Measurements from ENCODE around the gene IL17D.
"Not testable (repeated sequence)": the region's sequence is repeated elsewhere in the genome, so short reads cannot be mapped to it uniquely, and the experiment has no call there.

Gene IL17D, protein sequence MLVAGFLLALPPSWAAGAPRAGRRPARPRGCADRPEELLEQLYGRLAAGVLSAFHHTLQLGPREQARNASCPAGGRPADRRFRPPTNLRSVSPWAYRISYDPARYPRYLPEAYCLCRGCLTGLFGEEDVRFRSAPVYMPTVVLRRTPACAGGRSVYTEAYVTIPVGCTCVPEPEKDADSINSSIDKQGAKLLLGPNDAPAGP

DNA sequence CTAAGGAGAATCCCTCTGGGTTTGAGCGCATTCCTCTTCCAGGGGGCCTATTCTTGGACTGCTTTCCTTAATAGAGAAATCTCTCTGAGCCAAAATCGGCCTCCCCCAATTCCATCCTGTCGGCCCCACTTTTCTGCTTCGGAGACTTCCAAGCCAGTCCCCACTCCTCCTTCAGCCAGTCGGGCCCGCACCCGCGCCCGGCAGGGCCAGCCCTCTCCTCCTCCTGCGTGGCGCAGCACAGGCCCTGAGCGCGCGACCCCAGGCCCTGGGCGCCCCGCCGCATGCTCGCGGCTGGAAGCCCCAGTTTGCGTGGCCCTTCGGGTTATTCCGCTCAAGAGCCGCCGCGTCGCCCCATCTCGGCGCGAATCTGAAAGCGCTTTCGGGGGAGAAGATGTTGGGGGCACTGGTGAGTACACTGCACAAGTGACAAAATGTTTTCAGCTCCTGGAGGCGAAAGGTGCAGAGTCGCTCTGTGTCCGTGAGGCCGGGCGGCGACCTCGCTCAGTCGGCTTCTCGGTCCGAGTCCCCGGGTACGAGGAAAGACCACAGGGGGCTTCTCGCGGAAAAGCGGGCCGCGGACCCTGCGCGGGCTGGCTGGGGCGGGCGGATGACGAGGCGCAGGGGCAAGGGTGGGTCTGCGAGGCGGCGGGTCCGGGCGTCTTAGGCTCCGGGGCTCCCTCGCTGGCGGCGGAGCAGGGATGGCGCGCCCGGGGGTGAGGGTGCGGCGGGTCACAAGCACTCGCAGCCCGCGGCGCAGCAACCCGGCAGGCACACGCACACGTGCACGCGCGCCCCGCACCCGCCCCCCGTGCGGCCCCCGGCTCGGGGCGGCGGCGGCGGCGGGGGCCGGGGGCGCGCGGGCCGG, at the start of gene IL17D:
Gene IL17D (plus strand): TSS at position 785 of the 865 bp plus-strand sequence. CDS start 303 bp downstream, outside the sequence.
- no peak for DNase-seq

DNA sequence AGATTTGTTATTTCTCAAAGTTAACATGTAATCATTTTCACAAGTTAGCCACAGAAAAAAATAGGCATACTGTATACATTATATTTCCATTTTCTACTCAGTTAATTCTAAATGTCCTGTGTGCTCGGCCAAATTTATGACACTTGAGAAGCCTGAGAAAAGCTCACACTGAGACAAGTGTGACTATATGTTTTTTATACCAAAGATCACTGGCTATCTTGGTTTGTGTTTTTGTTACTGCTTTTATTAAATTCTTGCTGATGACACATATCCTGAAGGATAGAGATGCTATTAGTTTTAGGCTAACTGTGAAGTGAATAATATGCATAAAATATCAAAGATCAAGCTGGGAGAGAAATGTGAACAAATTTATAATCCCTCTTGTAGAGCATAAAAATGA, 49.3 kb upstream of the IL17D start:
- no peak for DNase-seq

DNA sequence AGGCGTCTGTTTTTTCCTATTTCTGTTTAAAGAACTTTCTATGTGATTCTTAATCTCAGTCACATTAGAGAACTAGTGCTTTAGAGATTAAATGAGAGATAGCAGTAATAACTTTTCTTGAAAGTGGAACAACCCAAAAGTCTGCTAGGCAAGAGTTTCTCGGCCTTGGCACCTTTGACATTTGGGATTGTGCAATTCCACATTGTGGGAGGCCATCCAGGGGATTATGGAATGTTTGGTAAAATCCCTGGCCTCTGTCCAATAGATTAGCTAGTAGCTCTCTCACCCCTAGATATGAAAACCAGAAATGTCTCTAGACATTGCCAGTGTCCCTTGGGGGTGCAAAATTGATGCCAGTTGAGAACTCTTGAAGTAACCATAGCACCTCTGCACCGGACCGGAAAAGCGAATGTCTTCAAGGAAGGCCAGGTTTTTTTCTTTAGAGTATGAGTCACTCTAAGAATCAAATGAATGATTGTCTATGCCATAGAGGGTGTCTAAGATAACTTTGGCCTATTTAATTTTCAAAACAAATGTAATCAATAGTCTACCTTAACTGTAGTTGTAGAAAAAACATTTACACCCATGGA, 45.0 kb upstream of the IL17D start:
- no peak for DNase-seq

DNA sequence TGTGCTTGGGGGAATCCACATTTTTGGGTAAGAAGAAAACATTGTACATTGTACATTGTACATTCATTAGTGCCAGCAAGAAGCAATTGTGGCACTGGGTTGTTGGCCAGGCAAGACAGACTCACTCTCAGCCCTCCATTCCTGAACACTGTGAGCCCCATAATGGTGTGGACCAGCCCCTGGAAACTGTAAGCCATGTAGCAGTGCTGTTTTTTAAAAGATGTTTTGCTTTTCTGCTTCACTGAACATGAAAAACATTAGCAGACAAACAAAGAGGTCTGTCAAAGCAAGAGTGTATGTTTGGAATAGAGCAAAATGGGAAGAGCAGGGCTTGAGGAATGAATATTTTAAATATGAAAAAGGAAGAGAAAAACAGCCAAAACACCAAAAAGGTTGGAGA, 39.1 kb upstream of the IL17D start:
- DNase-seq: no peak

DNA sequence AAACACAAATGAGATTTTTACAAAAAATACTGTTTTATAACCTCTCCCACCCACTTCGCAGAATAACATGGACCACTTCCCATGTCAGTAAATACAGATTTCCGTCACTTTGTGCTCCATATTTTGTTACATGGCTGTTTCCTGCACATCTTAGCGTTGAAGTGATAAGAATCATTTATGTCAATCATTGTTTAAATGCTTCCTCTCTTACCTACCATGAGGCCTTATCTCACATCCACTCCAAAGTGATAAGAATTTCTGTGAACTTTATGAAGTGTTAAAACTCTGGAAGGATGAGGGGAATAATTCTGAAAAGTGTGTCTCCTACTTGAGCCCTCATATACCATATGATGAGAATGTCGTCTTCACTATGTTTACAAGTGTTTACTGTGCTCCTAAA, 36.6 kb upstream of the IL17D start:
- DNase-seq: no peak

DNA sequence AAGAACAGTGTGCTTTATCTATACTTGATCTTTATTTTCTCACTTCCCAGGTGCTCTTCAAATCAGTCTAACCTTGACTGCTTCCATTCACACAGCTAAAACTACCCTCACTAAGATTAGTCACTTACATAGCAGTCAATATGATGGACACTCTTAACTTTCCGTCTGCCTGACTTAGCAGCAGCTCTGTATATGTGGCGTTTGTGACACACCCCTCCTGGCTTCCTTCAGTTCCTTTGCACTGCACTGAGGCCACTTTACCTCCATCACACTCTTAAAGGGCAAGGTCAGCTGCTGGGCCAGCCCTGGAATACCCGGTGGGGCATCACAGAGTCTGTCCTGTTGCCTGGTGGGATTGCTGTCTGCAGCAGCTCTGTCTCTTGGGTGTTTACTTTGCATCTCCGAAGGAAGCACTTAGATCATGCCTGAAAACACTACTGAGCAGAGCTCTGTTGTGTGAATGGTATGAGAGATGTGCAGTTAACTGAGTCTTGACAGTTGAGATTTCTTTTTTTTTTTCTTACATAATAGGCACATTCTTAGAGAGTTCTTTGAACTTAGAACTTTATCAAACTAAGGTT, 35.6 kb upstream of the IL17D start:
- no peak for DNase-seq

DNA sequence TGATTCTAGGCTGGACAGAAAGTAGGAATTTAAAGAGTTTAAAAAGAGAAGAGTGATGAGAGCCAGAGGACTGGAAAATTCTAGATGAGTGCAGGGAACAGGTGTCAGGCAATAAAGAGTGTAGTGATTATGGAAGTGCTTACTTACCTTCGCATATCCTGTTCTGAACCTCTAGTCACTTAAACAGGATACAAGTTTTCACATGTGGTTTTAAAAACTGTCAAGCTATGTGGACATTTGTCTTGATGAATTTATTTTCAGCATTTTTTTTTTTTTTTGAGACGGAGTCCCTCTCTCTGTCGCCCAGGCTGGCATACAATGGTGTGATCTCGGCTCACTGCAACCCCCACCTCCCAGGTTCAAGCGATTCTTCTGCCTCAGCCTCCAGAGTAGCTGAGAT, 34.3 kb upstream of the IL17D start:
- DNase-seq: no peak

DNA sequence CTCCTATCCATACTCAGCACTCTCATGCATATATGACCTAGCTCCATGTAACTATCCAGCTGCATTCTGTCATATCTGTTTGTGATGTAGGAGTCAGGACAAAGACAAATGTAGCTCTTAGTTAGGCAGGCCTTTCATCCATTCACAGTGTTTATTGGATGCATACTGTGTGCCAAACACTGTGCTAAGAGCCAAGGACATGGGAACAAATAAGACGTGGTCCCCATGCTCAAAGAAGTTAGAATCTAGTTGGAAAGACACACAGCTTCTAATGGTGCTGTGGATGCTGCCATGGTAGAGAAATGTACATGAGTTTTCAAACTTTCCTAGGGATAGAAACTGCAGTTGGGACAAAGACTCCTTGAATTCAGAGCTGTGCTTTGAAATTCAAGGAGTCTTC, 31.7 kb upstream of the IL17D start:
- no peak for DNase-seq

DNA sequence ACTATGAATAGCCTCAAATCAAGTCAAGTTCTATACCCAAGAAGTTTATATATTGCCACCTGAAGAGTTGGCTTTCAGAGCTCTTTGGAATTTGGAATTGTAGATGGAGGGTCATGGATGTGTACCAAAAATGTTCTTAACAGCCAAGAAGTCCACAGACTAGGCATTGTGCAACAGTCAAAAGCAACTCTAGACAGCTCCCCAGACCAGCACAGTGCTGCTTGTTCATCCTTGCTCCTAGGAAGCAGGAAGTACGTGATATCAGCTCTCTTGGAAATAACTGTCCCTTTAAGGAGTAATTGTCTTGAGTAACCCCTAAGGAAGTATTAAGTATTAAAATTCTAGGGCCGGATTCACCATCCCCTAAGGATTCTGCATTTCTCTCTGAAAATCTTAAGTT, 30.7 kb upstream of the IL17D start:
- DNase-seq: no peak

DNA sequence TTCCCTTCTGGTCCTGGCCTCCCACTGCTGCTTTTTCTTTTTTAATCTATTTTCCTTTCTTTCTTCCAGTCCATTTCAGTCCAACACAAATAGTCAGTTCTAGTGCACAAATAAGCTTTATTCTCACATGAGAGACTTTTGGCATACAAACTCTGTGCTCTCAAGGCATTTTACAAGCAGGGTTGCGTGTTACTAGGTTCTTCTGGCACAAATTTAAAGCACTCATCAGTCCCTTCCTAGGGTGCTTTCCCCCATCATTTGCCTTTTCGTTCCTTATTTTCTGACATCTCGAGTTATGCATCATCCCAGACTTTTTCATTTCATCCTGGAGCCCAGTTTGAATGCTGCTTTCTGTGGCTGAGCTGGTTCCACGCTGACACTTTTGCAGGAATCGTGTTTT, 29.8 kb upstream of the IL17D start:
- DNase-seq: no peak

DNA sequence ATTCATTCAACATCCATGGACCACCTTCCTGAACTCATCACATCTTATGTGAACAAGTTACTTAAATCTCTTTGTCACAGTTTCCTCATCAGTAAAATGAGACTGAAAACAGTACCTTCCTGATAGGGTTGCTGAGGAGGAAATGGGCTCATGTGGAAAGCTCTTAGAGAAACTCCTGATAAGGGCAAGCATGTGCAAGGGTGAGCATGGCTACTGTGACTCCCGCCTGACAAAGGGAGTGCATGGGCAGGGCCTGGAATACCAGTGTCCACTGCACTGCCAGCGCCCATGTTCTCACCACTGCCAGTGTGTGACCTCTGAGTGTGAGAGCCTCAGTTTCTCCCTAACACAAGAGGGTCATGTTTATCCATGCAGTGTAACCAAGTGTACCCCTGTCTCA, 27.3 kb upstream of the IL17D start:
- DNase-seq: no peak

DNA sequence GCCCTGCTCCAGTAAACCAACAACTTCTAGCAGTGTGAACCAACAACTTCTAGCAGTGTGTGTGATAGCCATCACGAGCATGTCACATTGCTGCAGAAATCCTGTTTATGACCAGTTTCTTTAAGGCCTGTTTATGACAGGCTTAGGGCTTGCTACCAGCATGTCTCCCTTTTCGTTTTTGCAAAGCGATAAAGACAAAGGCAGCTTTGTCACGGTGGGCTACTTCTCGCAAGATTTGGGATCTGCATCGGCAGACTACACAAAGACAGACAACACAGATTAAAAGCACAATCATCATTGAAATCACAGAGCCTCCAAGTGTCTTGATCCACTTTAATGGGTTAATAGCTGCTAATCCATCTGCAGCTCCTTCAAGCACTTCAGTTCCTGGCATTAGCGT, 24.9 kb upstream of the IL17D start:
- DNase-seq: not testable (repeated sequence)

DNA sequence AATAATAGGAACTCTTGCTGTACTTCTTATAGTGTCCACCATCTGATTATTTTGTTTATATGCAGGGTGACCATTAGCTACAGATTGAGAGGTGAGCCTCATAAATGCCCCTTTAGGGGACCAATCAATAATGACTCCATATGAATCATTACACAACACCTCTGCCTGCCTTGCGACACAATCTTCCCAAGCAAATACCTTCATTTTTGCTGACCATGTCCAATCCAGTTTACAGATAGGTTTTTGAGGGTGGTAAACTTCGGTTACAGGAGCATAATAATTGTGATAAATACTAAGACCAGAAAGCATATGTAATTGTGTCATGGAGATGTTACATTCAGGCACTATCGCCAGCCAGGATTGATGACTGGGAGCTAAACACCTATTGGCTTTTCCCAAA, 23.6 kb upstream of the IL17D start:
- no peak for DNase-seq

DNA sequence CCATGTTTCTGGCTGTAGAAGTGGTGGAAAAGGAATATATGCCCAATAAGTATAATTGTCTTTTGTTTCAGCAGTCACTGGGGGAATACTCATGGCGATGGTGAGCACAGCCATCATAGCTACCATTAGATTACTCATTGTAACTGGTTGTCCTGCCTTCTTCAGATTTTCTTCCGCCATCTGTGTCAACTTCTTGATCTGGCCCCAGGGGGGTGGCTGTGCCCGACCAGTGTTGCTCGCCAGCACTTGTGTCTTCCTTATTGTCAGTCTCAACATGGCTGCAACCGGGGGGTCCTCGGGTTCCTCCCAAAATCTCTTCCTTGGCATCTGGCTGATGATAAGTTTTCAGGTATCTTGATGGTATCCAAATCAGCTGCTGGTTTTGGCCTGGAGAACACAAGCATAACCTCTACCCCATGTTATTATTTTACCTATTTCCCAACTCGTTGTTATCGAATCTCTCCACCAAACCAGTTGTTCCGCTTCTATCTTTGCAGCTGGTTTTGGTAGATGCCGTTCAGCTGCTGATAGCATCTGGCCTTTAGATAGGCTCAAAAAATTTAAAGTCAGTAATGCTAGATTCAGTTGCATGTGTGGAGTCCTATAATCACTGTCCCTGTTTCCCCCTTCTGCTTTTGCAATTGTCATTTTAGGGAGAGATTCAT, 23.0 kb upstream of the IL17D start:
- no peak for DNase-seq

DNA sequence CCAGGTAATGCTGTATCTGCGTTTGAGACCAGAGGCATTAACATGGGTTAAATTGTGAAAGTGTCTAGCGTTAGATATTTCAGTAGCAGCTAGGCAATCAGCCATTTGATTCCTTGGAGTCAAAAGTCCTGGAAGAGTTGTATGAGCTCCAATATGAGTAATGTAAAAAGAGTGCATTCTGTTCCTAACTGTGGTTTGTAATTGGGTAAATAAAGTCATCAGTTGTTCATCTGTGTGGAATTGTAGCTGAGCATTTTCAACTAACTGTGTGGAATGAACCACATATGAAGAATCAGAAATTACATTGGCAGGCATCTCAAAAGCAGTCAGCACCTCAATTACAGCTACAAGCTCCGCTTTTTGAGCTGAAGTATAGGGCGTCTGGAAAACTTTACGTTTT, 22.0 kb upstream of the IL17D start:
- not testable (repeated sequence) for DNase-seq

DNA sequence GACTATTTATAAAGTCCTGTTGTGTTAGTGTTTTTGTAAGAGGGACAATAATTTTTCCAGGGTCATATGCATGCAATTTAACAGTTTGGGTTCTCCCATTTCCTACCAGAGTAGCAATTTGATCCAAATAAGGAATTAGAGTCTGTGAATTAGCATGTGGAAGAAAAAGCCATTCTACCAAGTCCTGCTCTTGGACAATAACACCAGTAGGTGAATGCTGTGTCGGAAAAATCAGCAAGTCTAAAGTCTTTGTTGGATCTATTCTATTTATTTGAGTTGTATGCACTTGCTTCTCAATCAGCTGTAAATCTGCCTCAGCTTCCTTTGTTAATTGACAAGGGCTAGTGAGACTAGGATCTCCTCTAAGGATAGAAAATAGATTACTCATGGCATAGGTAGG, 21.4 kb upstream of the IL17D start:
- DNase-seq: no peak

DNA sequence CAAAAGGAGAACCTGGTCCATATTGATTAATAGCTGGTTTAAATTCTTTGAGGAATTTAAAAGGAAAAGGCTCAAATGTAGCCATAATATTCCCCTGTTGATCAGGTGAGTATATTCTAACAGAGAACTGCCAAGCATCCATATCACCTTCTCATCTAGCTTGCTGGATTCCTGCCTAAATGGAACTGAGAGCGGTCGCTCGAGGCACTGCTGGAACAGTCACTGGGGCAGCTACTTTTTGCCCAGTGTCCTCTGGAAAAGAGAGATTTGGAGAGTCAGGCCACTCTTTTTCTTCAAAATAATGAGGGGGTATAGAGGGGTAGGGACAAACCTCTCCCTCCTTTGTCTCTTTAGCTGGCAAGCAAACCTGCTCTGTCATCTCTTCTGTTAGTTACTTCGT, 19.5 kb upstream of the IL17D start:
- DNase-seq: no peak

DNA sequence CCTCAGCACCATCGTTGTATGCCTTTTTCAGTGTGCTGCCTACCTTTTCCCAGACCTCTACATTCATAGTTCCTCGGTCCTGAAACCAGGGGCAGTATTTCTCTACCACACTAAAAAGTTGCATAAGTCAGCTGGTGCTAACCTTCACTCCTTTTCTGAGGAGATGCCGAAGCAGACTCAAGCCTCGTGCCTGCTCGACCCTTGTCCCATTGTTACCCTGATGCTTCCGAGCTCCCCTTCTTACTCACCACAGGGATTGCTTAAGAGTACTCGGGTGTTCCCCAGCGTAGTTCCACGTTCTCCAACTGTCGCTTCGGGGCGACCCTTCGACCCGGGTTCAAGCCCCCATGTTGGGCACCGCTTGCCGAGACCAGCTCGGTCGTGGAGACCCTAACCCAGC, 19.0 kb upstream of the IL17D start:
- no peak for DNase-seq

DNA sequence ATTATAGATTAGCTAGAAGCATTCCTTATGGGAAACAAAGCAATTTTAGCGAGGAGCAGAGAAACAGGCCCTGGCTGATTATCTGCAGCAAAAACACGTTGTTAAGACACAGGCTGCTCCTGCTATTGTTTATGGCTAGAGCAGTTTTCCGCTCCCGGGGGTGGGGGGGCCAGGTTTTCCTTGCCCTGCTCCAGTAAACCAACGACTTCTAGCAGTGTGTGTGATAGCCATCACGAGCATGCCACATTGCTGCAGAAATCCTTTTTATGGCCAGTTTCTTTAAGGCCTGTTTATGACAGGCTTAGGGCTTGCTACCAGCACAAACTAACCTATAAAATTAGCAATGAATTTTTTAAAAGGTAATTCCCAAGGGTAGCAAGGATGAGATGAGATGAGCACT, 18.4 kb upstream of the IL17D start:
- DNase-seq: no peak

DNA sequence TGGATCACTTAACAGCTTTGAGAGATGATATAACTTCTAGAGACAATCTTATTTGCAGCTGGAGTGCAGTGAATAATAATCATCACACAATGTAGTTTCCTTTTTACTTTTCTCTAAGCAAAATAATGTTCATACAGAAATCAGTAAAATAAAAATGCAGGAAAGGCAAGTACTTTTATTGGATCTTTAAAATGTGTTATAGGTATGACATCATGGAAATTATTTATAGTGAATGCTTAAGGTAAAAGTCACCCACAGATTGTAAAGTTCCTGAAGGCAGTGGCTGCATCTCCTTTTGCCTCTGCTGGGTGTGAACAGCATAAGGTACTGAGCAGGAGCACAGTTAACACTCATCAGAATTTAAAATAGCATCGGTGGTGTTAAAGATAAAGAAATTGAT, 17.3 kb upstream of the IL17D start:
- no peak for DNase-seq

DNA sequence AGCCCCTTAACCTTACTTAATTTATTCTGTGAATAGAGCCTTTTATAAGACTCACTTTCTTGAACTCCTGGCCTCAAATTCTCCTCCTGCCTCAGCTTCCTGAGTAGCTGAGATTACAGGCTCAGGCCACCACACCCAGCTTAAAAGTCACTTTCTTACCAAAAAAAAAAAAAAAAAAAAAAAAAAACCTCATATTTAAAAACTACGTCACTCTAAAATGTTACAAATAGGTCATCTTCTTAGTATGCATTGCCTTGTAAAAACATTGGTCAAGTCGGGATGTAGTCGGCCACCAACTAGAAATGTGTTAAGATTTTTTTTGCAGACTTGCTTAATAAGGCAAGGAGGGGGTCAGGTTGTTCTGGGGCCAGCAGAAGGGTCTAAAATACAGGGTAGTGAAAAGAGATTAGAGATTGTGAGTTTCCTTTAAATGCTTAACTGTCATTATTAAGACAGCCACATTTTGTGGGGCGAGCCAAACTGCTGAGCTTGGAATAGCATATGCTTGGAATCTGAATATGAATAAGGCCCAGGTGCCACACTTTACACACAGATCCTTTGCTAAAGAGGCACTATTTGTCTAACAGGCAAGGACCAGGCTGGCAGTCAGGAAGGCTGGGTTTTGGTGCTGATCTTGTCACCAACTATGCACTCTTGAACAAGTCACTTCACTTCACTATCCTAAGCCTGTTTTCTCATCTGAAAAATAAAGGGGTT, 16.5 kb upstream of the IL17D start:
- no peak for DNase-seq

DNA sequence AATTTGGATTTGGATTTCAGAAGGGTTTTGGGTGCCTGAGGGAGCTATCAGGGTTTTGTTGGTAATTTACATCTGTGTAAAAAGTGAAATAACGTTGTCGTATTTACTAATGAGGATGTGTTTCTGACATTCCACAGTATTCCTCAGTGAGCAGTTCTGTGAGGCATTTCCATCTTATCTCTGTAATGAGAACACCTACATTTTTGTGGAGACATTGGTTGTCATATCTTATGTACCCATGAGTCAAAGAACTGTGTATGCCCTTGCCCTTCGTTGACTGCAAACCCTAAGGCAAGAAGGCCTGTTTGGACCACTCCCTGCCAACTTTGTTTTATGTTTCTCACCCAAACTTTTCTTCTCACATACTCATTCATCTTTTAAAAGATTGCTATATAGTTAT, 14.2 kb upstream of the IL17D start:
- no peak for DNase-seq

DNA sequence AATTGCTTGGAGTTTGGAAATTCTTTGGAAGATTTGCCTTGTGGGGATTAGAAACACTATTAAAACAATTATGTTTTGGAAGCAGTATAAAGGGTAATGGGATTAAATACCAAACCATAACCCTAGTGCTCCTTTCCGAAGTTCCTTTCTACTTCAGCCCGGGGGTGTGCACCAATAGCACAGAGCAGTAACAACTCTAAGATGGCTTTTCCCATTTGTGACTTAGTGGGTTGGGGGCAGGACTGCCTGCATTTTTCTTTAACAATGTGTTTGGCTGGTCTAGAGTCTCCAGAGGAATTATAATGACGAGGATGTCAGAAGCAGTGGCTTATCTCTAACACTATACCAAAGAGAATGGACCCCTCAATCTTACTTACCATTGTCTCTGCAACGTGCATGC, 11.9 kb upstream of the IL17D start:
- no peak for DNase-seq
